Psoas muscle (tissue), 8 donors: ENCODE measurements around the gene MTHFD2L. TPM values are rescaled to one million over a fixed set of nuclear protein-coding genes. Genes with fewer than 3 reads are reported as not detected.
A peak's percentile ranks its signal among the peaks of the same experiment; 100 is the strongest.

ENCODE experiments used
- ATAC-seq, 4 donors: fragments of 200-7000 bp; cut with Tn5 transposase; one replicate each; pipeline ENCODE4 v1.9.1; 2020; ENCODE audit warnings: moderate library complexity in 3 of 4, mild to moderate bottlenecking in 2 of 4
- DNase-seq, 2 donors: peaks; one replicate each; pipeline ENCODE4 v3.0.0-alpha.2; 2020
- H3K27ac ChIP-seq: fragments of 200-600 bp; one replicate; pipeline ENCODE4 v1.8.0; 2022
- H3K27me3 ChIP-seq, 3 donors: fragments of 200-600 bp in 1 of 3; one replicate each; pipeline versions ENCODE4 v1.6.1 to v1.8.0; 2013 to 2022; ENCODE audit warnings: low read length in 2 of 3, mild to moderate bottlenecking in 2 of 3, moderate library complexity in 1 of 3; ENCODE audit not compliant: insufficient read depth in 3 of 3
- H3K36me3 ChIP-seq, 2 donors: fragments of 200-600 bp in 1 of 2; one replicate each; pipeline versions ENCODE4 v1.6.1 to v1.8.0; 2013 to 2022; ENCODE audit warnings: low read depth in 1 of 2, mild to moderate bottlenecking in 1 of 2, moderate library complexity in 1 of 2; ENCODE audit not compliant: insufficient read depth in 1 of 2
- H3K4me1 ChIP-seq: fragments of 200-600 bp; one replicate; pipeline ENCODE4 v1.8.0; 2022
- H3K4me3 ChIP-seq: fragments of 200-600 bp; one replicate; pipeline ENCODE4 v1.8.0; 2022; ENCODE audit warnings: mild to moderate bottlenecking
- H3K9me3 ChIP-seq: fragments of 200-600 bp; one replicate; pipeline ENCODE4 v1.8.0; 2022
- WGBS, 3 donors: extraction: QIAGEN DNeasy Blood & Tissue Kit; methylation state at CpG; one replicate each; pipeline versions ENCODE4 v1.1.6 to v1.1.7; 2013; 5-methylcytosine and 5-hydroxymethylcytosine counted together
- intact Hi-C, 2 donors: fragments of 100-400 bp; cut with DNase I; formaldehyde crosslinking; loops; one replicate each; pipeline versions ENCODE4 v1.11.0 to v1.14.2; 2022
- polyA plus RNA-seq, 3 donors: library from polyadenylated mRNA; stranded (reverse); fragments of 200-250 nt; gene quantifications; one replicate each; pipeline ENCODE4 v1.2.3, GENCODE V29; 2013
- total RNA-seq, 4 donors: library from RNA; stranded (reverse); fragmentation: NEBNext Ultra II Directional in 2 of 4; extraction: Animal tissue kit (Norgen Biotek cat#: 25700) in 2 of 4; gene quantifications; one replicate each; pipeline versions ENCODE4 v1.2.1 to v1.2.4, GENCODE V29; 2021 to 2023
- TF ChIP-seq, protein P1 (sequence below): fragments of 200-600 bp; IDR thresholded peaks from one replicate; pipeline ENCODE4 v1.8.0; 2022; ENCODE audit warnings: antibody characterized with exemption
- donor health status: healthy with polysubstance abuse.
- donor health status: DM: no; HTN: no; CAD: no; lungs with moderate emphysema.
- donor health status: Bipolar disorder and iron deficiency.
- donor health status: healthy.
- donor health status: DM: yes; HTN: yes; CAD: no.
- donor health status: DM: no; HTN: no; CAD: no.
- donor health status: DM: no; HTN: no; CAD: no.
- donor health status: DM: yes; HTN: yes; CAD: no.

Gene MTHFD2L
- total and polyA plus RNA-seq, 7 donors: 4.3 to 11.6 (median 9.0) TPM

DNA sequence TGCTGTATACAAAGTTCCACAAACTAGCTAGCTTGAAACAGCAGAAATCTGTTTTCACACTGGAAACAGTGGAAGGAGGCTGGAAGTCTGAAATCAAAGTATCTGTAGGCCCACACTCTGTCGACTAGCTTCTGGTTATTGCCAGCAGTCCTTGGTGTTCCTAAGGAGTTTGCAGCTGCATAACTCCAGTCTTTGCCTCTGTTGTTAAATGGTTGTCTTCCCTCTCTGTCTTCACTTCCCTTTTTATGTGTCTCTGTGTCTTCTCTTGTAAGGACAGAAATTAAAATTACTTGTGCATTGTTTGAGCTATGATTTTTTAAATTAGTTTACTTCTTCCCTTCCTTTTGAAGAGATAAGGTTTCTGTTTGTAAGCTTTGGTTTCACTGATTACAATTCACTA is 8.2 kb downstream of the MTHFD2L start:
- Histone ChIP-seq H3K4me1 (peaks cover 15% of the 10 kb centered on the region), H3K9me3 (no peaks in the 10 kb centered on the region), H3K27me3 (no peaks in the 10 kb centered on the region), H3K36me3 (peaks cover 0 to 6% of the 10 kb centered on the region in 2 donors), H3K4me3 (no peak overlapping the region), H3K27ac (no peak overlapping the region)
- intact Hi-C loops: no loop called here
- DNase-seq (no peak), ATAC-seq (no peak)
- 62 to 69% (median 65%) methylated on average over 1 of the region's 1 CpG for WGBS, 3 donors
- TF ChIP-seq, protein P1, sequence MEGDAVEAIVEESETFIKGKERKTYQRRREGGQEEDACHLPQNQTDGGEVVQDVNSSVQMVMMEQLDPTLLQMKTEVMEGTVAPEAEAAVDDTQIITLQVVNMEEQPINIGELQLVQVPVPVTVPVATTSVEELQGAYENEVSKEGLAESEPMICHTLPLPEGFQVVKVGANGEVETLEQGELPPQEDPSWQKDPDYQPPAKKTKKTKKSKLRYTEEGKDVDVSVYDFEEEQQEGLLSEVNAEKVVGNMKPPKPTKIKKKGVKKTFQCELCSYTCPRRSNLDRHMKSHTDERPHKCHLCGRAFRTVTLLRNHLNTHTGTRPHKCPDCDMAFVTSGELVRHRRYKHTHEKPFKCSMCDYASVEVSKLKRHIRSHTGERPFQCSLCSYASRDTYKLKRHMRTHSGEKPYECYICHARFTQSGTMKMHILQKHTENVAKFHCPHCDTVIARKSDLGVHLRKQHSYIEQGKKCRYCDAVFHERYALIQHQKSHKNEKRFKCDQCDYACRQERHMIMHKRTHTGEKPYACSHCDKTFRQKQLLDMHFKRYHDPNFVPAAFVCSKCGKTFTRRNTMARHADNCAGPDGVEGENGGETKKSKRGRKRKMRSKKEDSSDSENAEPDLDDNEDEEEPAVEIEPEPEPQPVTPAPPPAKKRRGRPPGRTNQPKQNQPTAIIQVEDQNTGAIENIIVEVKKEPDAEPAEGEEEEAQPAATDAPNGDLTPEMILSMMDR: no peak

DNA sequence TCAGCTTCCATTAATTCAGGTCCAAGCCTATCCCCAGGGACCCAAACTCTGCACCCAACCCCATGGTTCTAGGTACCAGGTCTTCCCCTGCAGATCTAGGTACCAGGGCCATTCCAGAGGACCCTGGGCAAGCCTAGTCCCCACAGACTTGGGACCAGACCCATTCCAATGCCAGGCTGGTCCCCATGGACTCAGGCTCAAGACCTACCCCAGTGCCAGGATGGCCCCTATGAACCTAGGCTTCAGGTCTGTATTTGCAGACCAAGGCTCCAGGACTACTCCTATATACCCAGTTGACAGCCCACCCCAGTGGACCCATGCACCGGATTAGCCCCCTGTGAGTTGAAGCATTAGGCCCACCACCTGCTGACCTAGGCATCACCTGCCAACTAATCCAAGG is 8.9 kb downstream of the MTHFD2L start:
- Histone ChIP-seq H3K27me3 (no peaks in the 10 kb centered on the region), H3K9me3 (no peaks in the 10 kb centered on the region), H3K4me1 (peaks cover 9% of the 10 kb centered on the region), H3K36me3 (no peaks in the 10 kb centered on the region), H3K27ac (no peak overlapping the region), H3K4me3 (no peak overlapping the region)
- intact Hi-C loops: no loop called here
- WGBS, 3 donors: 100% methylated on average over 1 of the region's 1 CpG
- no peak for DNase-seq
- TF ChIP-seq, protein P1: no peak
- peak in 3 of 4 donors; percentile 16 to 34 (median 17) for ATAC-seq

DNA sequence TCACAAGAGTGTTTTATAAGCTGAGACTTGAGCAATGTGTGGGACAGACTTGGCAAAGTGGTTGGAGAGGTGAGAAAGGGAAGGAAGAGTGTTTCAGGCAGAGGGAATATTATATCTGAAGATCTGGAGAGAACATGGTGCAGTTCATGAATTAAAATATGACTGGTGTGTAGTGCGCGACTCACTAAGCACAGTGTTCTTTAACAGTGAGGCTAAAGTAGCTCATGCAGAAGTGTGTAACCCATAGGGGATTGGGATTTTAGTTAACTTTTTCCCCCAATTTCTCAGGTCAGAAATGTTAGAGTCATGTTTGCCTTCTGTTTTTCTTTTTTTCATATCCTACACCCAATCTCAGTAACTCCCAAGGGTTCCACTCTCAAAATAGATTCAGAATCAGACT is 9.7 kb downstream of the MTHFD2L start:
- H3K9me3 ChIP-seq: no peaks in the 10 kb centered on the region
- H3K4me3 ChIP-seq: no peak overlapping the region
- 92 to 98% (median 94%) methylated on average over 2 of the region's 2 CpGs for WGBS, 3 donors
- TF ChIP-seq, protein P1: no peak
- DNase-seq (no peak), ATAC-seq (no peak)
- H3K36me3 ChIP-seq: no peaks in the 10 kb centered on the region
- no peak overlapping the region for H3K27ac ChIP-seq
- intact Hi-C loops: no loop called here
- H3K4me1 ChIP-seq: peaks cover 2% of the 10 kb centered on the region
- H3K27me3 ChIP-seq: no peaks in the 10 kb centered on the region

DNA sequence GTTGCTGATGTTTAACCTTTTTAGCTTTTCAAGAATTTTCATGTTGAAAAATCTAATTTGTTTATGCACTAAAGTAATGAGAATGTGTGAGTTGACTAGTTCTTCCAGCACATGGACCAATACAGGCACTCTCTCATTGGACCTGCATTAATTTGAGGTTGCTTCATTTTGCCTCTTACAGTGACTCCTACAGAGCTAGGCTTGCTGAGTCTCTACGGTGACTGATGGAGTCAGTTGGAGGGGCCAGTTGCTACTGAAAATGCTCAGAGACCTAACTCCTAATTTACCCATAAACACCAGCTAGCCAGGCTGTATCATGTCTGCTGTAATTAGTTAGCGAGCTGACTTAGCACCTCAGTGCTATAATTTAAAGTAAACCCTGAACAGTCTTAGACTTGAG is 10.9 kb downstream of the MTHFD2L start:
- TF ChIP-seq, protein P1: no peak
- no peaks in the 10 kb centered on the region for H3K9me3 ChIP-seq
- intact Hi-C loops: no loop called here
- H3K27ac ChIP-seq: no peak overlapping the region
- ATAC-seq (no peak), DNase-seq (no peak)
- no peaks in the 10 kb centered on the region for H3K36me3 ChIP-seq
- no peak overlapping the region for H3K4me3 ChIP-seq
- 79 to 84% (median 80%) methylated on average over 2 of the region's 2 CpGs for WGBS, 3 donors
- H3K4me1 ChIP-seq: no peaks in the 10 kb centered on the region
- H3K27me3 ChIP-seq: no peaks in the 10 kb centered on the region

DNA sequence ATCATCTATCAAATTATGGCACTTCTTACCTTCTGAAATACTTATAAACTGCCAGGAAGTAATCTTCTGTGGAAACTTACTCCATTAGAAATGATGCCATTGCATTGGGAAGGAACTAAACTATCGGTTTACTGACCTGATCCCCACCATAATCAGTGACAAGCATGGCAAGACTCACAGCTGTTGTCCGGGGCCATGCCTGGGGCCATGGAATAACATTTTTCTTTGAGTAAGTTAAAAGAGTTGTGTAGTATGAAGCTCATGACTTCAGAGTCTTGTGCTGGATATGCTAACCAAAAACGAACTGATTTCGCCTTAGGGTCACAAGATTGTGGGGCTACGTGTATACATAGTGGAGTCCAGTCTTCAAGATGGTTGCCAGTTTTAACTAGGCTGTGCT is 15.4 kb downstream of the MTHFD2L start:
- intact Hi-C loops: no loop called here
- H3K27ac ChIP-seq: no peak overlapping the region
- peaks cover 0 to 4% of the 10 kb centered on the region in 2 donors for H3K36me3 ChIP-seq
- TF ChIP-seq, protein P1: no peak
- H3K9me3 ChIP-seq: no peaks in the 10 kb centered on the region
- H3K4me3 ChIP-seq: no peak overlapping the region
- no peak for DNase-seq
- no peak for ATAC-seq
- no peaks in the 10 kb centered on the region for H3K4me1 ChIP-seq
- WGBS, 3 donors: 70 to 80% (median 72%) methylated on average over 5 of the region's 5 CpGs
- peaks cover 0 to 2% (median 0%) of the 10 kb centered on the region in 3 donors for H3K27me3 ChIP-seq
